Measurements from ENCODE around the gene SLC7A6. TPM values are rescaled to one million over a fixed set of nuclear protein-coding genes. Genes with fewer than 3 reads are reported as not detected.

SLC7A6 gene
- polyA plus RNA-seq, 2 of the 4 experiments (the other 2 are of a cell fraction): 31.1 to 32.9 TPM

GRCh38 chr16:68328860-68329390 is 64.6 kb downstream of the SLC7A6 start:
- POLR2A ChIA-PET: interaction anchor here (0.9 to 1.0 kb wide), 2 partner anchors 65 to 67 kb away, joined by 3 to 4 read pairs; partner anchors contain the start of gene SLC7A6
- TF ChIP-seq ZNF302 (CRISPR knock-in tag; IDR thresholded peaks at IDR 0.05): no peak
- no peak for TF ChIP-seq HMGXB4 (CRISPR knock-in tag; IDR thresholded peaks at IDR 0.05; ENCODE audit: borderline replicate concordance)
- TF ChIP-seq RNF2 (IDR thresholded peaks at IDR 0.05; ENCODE audit: borderline replicate concordance, low read depth): no peak
- TF ChIP-seq SREBF2 (IDR thresholded peaks at IDR 0.05): no peak
- no peak for TF ChIP-seq BHLHE40 (IDR thresholded peaks at IDR 0.05; ENCODE audit: low read depth, low read length)
- TF ChIP-seq EHMT2 (IDR thresholded peaks at IDR 0.05; ENCODE audit: low read depth): no peak
- TF ChIP-seq TP53 (CRISPR knock-in tag; IDR thresholded peaks at IDR 0.05): no peak
- no peak for TF ChIP-seq NFE2L2 (conservative IDR thresholded peaks at IDR 0.05; ENCODE audit: low read length)
- no peak for TF ChIP-seq HOXA7 (CRISPR knock-in tag; IDR thresholded peaks at IDR 0.05)
- TF ChIP-seq CBX2 (IDR thresholded peaks at IDR 0.05; ENCODE audit: borderline replicate concordance, low read depth): no peak
- ATAC-seq (no peak), DNase-seq (ENCODE audit: low read depth in 1 of 2, low spot score in 1 of 2) (no peak), FAIRE-seq (no peak)
- H3K4me3 ChIP-seq: no peak overlapping the region
- H3K9me3 ChIP-seq: no peaks in the 10 kb centered on the region
- 36% methylated on average over 3 of the region's 3 CpGs for WGBS (ENCODE audit: missing lambda C conversion rate)
- peaks cover 5% of the 10 kb centered on the region; the same call in 1 of the 3 replicates for H3K4me1 ChIP-seq
- CTCF ChIA-PET: interaction anchor here (0.6 to 19.3 kb wide), 41 partner anchors 10 to 687 kb away, joined by 3 to 335 read pairs (median 5); partner anchors contain the start of genes PLA2G15, PRMT7, SLC7A6 and SLC7A6OS
- H3K27ac ChIP-seq: no peak overlapping the region
- H3K4me2 ChIP-seq: no peak overlapping the region

- no peak overlapping the region for H3K27ac ChIP-seq
- WGBS (ENCODE audit: missing lambda C conversion rate): 61% methylated on average over 4 of the region's 4 CpGs
- ATAC-seq (no peak), FAIRE-seq (no peak), DNase-seq (ENCODE audit: low read depth in 1 of 2, low spot score in 1 of 2) (no peak)
- H3K4me1 ChIP-seq: peaks cover 5% of the 10 kb centered on the region; the same call in 1 of the 3 replicates
- H3K4me3 ChIP-seq: no peak overlapping the region
- CTCF ChIA-PET: interaction anchor here (19.3 kb wide), 1 partner anchor 71 kb away, joined by 335 read pairs; the partner anchor contains the start of gene SLC7A6
- H3K9me3 ChIP-seq: no peaks in the 10 kb centered on the region
- no peak overlapping the region for H3K4me2 ChIP-seq
- no peak for TF ChIP-seq HES2 (IDR thresholded peaks at IDR 0.05)
- TF ChIP-seq CBX2 (IDR thresholded peaks at IDR 0.05; ENCODE audit: borderline replicate concordance, low read depth): no peak
- TF ChIP-seq CHD2 (IDR thresholded peaks at IDR 0.05; ENCODE audit: low read length, partially characterized antibody): no peak
- TF ChIP-seq USF2 (IDR thresholded peaks at IDR 0.05): no peak
- no peak for TF ChIP-seq BHLHE40 (IDR thresholded peaks at IDR 0.05; ENCODE audit: low read depth, low read length)
- TF ChIP-seq HOXB5 (CRISPR knock-in tag; IDR thresholded peaks at IDR 0.05): no peak
- no peak for TF ChIP-seq REST (IDR thresholded peaks at IDR 0.05)
- TF ChIP-seq NPAS2 (CRISPR knock-in tag; IDR thresholded peaks at IDR 0.05; ENCODE audit: borderline replicate concordance): no peak
- no peak for TF ChIP-seq KDM5A (IDR thresholded peaks at IDR 0.05)
- no peak for TF ChIP-seq FOSL2 (IDR thresholded peaks at IDR 0.05)
- TF ChIP-seq FOSL2 (CRISPR knock-in tag; IDR thresholded peaks at IDR 0.05): no peak
- TF ChIP-seq HMGXB4 (CRISPR knock-in tag; IDR thresholded peaks at IDR 0.05; ENCODE audit: borderline replicate concordance): no peak
- TF ChIP-seq KDM1A (IDR thresholded peaks at IDR 0.05; ENCODE audit: low read depth): no peak
- no peak for TF ChIP-seq PBX3 (IDR thresholded peaks at IDR 0.05)
- no peak for TF ChIP-seq SREBF2 (IDR thresholded peaks at IDR 0.05)
- TF ChIP-seq NFE2L2 (conservative IDR thresholded peaks at IDR 0.05; ENCODE audit: low read length): no peak
- TF ChIP-seq PHF8 (IDR thresholded peaks at IDR 0.05; ENCODE audit: borderline replicate concordance, low read depth): no peak
- TF ChIP-seq MAFK (IDR thresholded peaks at IDR 0.05; ENCODE audit: partially characterized antibody): no peak
- POLR2A ChIA-PET: no interaction called here
Measured at GRCh38 chr16:68331879-68332410, 67.6 kb downstream of the SLC7A6 start.
